ENCODE results near the gene PPP2R1B.

- TF ChIP-seq EZH2 (IDR thresholded peaks at IDR 0.05; ENCODE audit: insufficient read depth, low read length), result no peak
- no peak for TF ChIP-seq CTCF (IDR thresholded peaks at IDR 0.05; ENCODE audit: insufficient read depth, low read depth, low read length)
Measured at GRCh38 chr11:111815489-111815888, 49.3 kb upstream of the PPP2R1B start.

Measured in astrocyte (in vitro differentiated cells and primary cell).